Skin of body (tissue), 2 donors: ENCODE data around the gene RARRES1. TPM values are rescaled to one million over a fixed set of nuclear protein-coding genes. Genes with fewer than 3 reads are reported as not detected.

ENCODE experiments used
- DNase-seq: peaks from one replicate; lab custom pipeline; 2025; lab: John Stamatoyannopoulos, UW
- total RNA-seq: library from RNA; depleted of rRNA; stranded (reverse); fragments of >200 nt; gene quantifications from one replicate; pipeline ENCODE4 v1.2.3, GENCODE V29; 2014

RARRES1 gene
- total RNA-seq, 1 donor from 2014 or later = 4.9 TPM

DNA sequence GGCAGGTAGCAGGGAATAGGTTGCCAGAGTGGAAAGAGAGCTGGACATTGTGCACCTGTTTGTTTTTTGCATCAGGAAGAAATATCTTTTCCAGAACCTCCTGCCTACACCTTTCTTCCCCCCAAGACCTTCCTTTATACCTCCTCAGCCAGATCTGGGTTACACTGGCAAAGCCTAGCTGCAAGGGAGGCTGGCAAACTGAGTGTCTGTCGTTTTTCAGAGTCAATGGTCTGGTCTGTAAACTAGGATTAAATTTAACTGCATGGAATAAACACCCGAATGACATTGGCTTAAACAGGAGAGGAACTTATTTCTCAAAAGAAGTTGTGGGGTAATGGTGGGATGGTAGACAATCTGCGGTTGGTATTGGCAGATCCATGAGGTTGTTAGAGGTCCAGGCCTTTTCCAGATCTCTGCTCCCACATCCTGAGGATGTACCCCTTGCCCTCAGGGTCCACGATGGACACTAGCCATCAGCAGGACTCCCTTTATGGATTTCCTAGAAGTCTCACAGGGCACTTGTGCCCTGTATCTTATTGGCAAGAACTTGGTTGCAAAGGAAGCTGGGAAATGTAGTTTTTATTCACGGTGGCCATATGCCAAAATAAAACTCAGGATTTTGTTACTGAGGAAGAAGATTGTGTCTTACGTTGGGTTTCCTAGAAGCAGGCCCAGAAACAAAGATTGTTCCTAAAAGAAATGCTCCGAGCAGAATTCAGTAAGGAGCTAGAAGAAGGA lies 3.2 kb upstream of the RARRES1 start:
- DNase-seq = no peak

DNA sequence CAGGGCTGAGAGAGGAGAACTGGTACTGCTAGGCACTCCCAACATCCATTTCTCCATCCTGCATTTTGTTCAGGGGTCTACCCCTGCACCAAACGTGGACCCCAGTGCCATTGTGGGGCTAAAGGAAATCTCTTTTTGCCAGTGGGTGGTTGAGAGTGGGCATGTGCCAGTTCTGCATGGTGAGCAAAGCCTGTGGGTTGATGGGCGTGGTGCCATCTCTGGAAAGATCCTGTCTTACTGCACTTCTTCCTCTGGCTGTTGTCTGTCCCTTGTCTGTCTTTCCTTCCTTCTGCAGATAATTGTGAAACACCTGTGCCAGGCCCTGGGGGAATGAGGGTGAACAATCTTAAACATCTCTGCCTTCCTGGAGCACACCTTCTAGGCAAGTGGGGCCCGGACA lies 1.4 kb upstream of the RARRES1 start:
- DNase-seq = no peak

DNA sequence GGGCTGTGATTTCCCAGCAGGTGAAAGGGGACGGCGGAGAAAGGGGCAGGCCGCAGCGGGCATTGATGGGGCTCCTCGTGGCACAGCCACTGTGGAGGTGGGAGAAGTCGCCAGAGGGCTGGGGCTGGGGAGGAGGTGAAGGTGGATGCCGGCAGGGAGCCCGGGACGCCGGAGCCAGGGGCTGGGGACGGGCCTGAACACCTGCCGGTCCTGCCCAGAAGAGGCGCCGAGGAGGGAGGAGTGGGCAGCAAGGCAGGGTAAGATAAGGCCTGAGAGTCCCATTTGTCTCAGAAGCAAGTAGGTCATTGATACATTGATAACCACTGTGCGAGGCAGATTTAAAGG lies 571 bp upstream of the RARRES1 start:
- no peak for DNase-seq

DNA sequence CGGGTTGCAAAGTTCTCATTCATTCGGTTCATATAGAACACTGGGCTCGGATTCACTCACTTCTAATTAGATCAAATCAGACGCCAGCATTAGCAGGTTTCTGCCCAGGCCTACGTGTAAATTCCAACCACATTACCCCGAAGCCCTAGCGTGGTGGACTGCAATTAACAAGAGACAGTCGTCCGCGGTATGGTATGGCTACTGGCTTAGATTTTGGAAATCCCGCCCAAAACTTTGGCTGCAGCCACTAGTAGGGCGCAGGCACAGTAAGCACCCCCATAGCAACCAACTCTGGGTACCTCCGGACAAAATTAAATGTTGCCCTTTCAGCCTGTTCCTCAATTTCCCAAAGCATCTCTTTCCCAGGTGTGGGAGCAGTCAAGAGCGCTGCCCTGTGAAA lies 771 bp downstream of the RARRES1 start:
- DNase-seq = no peak

DNA sequence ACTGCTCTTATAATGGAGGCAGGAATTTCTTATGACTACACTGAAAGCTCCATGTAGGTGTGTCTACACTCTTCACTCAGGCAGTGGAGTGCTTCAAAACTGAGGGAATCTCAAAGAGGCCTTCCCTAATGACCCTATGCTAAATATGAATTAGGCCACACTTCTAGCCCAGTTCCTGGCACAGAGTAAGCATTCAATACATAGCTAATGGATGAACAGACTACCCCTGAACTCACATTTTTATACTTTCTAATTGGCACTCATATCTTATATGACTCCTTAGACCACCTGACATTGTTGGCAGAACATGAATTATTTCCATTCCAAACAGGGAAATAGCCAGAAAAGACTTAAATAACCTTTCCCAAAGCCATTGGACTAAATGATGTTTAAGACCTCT lies 3.4 kb downstream of the RARRES1 start:
- DNase-seq = no peak

DNA sequence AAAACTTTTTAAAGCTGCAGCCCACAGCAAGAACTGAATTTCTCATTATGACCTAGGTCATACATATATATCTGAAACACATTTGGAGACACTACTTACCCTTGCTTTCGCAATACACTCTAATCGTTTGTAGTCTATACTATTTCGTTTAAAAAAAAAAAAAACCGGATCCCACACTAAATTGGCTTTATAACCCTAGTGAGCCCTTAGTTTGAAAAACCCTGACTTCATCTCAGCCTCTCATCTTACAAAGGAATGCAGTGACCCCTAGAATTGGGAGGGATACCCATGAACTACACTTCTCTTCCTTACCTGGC lies 4.2 kb downstream of the RARRES1 start:
- DNase-seq = no peak

DNA sequence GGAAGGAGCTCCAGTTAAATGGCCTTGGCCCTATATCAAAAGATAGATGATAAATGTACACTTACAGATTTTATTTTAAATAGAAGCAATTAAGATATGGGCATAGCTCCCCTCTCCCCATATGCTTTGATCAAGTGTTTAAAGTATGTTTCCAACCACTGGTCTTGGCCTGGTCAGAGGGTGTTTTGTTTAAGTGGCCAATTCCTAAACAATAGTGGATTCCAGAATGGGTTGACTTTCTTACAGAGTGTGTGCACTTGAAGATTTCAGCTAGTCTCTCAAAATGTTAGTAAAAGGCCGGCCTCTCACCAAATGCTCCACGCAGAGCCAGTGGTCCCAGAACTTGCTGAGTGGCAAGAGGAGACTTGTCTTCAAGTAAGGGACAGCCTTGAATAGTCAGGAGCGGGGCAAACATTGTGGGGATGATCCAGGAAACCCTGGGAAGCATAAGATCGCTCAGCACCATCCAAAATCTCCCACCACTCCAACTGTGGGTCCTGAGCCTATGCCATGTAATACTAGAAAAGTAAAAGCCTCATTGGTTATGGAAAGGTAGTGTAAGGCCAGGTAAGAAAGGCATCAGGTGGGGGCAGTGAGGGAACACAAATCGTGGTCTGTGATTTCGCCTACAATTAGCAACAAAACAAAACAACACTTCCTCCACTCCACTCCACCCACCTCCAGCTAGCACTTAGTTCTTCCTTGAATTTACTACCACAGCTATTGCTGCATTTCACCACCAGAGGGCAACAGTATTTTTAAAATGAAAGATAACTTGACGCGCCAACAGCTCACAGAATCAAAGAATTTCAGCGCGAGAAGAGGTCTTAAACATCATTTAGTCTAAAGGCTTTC lies 4.8 kb downstream of the RARRES1 start:
- peak; percentile 59 for DNase-seq

DNA sequence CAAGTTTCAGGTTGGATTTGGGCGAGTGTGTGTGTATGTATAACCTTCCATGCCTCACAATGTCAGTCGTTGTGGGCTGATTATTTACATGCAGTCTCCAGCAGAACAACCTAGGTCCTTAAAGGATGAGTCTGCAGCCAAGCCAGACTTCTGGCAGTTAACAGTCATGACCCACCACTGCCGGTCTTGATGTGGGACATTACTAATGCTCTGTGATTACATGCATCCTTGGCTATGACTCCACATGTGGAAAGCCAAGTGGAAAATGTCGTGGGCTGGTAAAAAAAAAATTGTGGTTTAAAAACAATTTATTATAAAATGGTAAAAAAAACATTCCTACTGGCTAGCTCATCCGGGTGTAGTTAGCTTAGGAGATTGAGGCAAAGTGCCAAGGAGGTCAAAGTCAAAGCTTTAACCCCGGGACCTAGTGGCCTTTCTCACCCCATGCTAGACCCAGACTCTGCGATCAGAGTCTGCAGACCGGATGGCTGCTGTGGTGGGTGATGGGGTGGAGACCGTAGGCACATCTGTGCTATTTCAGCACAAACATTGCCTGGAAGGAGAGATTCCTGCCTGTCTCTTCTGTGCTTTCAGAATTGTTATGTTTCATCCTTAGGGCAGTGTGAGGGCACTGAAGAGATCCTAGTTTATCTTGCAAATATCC lies 6.8 kb downstream of the RARRES1 start:
- DNase-seq = no peak

DNA sequence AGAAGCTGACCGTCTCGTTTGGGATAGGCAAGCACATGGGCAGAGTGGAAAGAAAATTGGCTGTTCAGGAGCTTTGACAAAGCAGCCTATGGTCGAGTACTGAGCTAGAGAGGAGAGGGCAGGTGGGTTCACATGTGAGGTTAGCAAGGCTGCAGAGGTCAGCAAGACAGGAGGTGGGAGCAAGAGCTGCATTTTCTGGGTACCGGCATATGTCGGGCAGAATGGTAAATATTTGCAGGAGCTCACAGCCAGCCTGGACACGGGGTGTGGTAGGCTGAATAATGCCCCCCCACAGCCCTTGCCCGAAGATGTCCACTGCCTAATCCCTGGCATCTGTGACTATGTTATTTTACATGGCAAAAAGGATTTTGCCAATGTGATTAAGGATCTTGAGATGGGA lies 8.3 kb downstream of the RARRES1 start:
- no peak for DNase-seq

DNA sequence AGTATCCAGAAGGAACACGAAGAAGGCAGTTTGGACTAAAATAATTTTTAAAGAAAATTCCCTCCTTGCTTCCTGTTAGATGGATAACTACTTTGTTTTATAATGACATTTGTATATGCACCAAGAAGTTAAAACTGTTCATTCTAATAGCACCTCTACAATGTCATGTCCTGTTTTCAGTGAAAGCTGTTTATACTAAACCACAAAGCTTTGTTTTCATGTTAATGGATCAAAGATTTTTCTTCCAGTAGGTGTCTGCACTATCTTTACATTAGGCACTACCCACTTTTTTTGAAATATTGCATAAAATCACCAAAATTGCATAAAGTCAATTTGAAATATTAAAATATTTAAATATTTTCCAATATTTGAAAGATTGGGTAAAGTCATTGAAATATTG lies 10.1 kb downstream of the RARRES1 start:
- no peak for DNase-seq

DNA sequence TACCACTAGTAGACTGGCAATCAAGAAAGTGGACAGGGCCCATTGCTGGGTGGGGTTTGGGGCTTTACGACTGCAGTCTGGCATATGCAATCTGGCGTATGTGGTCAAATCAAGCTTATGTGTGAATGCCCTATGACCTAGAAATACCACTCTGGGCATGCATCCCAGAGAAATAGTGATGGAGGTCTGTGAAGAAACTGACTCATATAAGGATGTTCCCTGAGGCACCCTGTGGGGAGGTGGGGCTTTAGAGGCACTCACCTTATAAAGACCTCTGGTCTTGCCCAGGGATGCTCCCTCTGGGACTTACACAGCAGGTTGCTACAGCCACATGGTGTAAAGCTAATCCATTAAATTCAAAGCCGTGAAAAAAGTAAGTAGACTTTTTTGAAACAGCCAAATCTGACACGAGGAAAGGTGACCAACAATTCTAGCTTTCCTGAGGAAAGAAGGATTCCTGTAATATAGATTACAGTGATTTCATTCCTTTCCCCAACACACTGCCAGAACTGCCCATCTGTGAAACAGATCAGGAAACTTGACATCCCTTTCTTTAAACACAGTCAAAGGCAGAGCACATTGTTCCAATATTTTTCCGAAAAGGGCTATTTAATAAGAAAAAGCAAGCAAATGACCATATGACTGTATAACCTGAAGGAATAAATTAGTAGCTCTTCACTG lies 13.6 kb downstream of the RARRES1 start:
- no peak for DNase-seq

DNA sequence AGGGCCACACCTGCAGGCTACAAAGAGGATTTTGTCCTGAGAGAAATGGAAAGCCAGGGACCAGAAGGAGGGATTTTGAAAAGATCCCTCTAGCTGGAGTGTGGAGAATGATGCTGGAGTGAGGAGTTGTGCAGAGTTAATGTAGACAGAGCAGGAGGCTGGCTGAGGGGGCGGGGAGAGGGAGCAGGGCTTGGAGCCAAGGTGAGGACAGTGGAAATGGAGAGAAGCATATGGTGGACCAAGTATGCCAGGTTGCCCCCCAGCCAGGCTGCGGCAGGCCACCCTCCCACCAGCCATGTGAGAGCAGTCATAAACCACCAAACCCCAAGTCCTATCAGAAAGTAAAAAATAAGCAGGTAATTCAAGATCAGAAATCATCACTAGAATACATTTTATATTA lies 14.7 kb downstream of the RARRES1 start:
- DNase-seq = no peak

DNA sequence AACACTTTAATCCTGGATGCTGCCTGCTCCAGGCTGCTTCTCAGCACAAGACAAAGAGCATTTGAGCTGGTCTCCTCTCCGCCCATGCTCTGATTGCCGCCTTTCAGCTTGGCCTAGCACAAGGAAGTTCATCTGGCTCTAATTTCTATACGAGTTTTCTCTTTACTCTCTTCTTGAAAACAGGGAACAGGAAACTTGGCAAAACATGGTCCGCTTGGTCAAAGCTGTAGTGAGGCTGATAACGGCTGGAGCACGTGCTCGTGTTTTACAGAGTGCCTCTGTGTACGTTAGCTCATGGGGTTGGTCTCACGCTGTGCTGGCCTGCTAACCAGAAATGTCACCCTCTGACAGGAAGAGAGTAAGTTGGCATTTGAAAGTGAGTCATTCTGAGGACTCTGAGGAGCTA lies 19.2 kb downstream of the RARRES1 start:
- no peak for DNase-seq

DNA sequence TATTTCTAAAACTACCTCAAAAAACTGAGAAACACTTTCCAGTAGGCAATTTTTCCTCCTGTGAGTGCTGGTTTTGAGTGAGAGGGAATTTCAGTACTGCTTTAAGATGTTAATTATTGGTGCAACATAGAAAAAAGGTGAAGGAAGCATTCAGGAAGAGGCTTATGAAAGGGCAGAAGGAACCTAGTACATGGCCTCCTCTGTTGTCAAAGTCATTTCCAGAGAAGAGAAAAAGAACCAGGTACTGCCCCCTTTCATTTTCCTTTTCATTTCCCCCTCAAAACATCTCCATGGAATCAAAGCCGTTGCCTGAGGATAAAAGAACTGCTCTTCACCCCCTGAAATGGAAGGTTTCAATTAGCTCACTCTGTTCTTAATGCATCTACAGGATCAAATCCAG lies 19.8 kb downstream of the RARRES1 start:
- DNase-seq = no peak

DNA sequence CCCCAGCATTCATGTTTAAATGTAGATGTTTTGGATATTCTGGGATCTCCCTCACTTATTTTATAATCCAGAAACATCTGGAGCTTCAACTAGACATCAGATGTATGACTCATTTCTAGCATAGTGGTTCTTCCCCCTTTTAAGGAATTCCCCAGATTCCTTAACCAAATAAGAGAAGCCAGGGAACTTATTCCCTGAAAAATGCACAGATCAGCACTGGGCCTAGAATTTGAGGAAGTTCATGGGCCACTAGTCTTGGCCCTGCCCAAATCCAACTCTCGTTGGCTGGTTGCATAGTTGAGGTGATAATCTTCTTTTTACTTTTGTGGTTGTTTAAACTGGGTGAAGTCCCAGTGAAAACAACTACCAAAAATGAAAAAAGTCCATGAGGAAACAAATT lies 20.4 kb downstream of the RARRES1 start:
- DNase-seq = peak; percentile 25

DNA sequence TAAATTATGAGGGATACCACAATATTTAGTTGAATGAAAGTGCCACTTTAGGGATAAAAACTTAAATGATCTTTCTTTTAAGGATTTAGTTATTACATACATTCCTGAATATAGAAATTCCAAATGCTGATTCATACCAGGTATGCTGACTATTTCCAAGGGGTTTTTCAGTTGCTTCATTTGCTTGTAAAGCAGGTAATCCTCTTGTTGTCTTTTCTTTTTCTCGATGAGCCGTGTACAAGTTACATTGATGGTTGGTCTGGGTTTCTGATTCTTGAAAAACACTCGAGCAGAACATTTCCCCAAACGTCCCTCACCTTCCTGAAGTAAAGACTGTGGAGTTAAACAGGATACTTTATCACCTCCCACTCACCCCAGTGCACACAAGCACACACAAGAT lies 21.7 kb downstream of the RARRES1 start:
- no peak for DNase-seq

DNA sequence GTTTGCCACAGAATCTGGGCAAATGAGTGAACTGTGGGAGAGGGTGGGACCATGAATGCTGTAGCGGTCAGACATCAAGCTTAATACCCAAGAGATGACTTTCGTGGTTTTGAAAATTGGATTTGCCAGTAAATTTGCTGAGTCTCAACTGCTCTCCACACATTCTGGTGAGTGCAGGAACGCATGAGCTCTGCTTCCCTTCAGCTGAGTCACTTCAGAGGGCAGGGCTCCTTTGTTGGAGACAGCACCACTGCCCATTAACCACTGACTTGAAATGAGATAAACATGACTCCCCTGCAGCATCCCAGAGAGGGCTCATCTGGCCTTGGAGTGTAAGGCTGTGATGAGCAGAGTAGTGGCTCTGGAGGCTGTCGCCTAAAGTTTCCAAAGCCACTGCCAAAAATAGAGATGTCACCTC lies 22.6 kb downstream of the RARRES1 start:
- DNase-seq = no peak

DNA sequence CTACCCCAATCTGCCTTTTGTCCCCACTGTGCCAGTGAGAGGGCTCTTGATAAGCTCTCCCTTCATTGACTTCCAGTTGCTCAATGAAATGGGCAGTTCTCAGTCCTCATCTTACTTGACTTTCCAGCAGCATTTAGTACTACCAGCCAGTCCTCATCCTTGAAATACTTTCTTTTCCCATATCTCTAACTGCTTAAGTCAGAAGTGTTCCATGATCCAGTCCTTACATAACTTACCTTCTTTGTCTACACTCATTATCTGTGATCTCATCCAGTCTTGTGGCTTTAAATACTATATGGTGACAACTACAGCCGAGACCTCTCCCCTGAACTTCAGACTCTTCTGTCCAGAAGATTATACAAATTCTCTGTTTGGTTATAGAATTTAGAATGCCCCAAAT lies 28.7 kb downstream of the RARRES1 start:
- DNase-seq = no peak

DNA sequence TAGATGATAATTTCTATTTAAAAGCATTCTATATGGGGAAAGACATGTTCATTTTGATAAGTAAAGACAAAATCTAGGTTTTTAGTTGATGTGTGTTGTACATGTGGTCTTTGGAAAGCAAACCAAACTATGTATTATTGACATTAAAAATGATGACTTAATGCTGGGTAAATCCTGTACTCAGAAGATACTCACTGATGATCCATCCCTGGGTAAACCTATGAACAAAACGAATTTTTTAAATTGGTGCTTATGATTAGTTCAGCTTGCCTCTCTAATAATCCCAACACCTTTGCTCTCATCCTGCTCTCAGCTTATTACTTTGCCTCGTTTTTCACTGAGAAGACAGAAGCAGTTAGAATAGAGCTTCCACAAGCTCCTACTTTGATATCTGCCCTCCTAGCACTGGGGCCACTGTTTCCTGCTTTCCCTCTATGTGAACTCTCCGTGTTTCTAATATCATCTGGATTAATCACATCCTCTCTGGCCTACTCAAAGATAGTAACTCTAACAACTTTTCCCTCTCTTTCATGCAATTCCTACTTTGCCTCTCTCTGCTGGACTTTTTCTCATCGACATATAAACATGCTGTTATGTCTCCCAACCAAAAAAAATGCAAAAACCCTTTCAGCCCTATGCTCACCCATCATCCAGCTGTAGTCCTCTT lies 29.3 kb downstream of the RARRES1 start:
- no peak for DNase-seq

DNA sequence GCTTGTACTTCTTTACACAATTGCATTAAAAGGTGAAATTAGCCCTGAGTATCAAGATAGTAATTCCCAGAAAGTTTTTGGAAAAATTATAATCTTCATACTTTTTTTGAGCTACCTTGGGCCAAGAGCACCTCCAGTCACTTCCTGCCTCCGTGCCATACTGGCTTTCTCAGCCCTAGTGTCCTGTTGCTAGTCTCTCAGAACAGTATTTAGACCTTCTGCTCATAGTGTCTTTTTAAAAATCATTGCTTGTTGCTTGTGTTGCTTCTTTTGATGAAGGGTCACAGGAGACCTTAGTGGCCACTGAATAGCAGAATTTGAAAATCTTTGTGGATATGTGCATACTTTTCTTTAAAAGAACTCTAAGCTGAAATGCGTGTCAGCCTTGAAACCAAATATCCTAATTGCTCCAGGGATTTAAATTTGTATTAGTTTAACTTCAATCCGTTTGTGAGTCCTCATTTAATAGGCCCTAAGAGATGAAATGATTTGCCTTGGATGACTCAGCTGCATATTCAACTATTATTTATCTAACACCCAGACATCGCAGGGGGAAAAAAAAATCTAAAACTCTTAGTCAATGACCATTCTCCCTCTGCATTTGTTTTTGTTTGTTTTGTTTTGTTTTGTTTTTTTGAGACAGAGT lies 30.7 kb downstream of the RARRES1 start:
- DNase-seq = no peak

DNA sequence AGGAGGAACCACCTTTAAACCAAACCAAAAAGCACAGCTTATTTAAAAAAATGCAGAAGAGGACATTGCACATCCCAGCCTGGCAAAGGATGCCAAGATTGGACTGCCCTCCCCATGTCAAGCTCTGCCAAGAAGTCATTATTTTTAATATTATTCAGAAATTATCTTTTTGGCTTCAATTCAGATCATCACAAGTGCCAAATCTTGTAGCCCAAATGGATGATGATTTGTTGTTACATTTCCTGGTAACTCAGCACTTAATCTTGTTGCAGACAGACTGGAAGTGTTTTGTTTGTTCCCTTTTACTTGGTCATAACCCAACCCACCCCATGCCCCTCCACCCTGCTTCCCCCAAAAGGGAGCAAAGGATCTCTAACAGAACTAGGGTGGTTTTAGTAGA lies 31.7 kb downstream of the RARRES1 start:
- no peak for DNase-seq
